Umbilical cord (tissue), 2 donors: ENCODE data around the gene CAMK2B. TPM values are rescaled to one million over a fixed set of nuclear protein-coding genes. Genes with fewer than 3 reads are reported as not detected.
A peak's percentile ranks its signal among the peaks of the same experiment; 100 is the strongest.

Experiments
- DNase-seq: peaks from one replicate; pipeline ENCODE4 v3.0.0-alpha.2; 2015; ENCODE audit warnings: low spot score
- total RNA-seq: library from RNA; depleted of rRNA; stranded (reverse); fragments of >200 nt; gene quantifications from one replicate; pipeline ENCODE4 v1.2.3, GENCODE V29; 2014; ENCODE audit warnings: low replicate concordance; ENCODE audit not compliant: insufficient read depth

The CAMK2B gene
- total RNA-seq, 1 donor from 2014 or later: not detected

DNA sequence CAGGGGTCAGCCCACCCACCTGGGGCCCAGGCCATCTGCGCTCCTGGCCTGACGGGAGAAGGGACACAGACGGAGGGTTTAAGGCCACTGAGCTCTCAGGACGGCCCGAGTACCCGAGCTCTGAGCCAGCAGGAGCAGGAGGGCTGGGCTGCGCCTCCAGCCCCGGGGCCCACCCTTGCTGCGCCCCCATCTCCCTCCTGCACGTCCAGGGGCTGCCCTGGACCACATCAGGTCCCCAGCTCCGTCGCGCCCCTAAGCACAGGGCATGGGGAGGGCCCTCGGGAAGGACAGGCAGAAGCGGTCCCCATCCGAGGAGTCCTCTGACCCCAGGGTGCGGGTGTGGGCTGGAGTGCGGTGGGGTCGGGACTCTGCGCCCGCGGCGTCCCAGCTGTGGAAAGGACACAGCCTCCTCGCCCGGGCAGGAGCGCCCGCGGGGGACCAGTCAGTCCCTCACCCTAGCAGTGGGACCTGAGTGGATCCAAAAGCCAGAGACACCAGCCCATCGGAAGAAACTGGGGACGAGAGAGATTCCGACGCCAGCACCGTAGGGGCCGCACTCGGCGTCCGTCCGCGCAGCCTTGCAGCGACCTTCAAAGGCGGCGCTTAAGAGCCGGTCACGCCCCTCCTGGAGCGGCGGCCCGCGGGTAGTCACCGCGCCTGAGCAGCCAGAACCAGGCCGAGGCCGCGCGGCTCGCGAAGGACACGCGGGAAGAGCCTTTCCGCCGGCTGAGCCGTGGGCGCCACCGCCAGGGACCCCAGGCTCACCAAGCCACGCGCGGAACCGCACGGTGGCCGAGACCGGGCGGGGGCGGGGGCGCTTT, 15.9 kb downstream of the CAMK2B start:
- DNase-seq: peak; percentile 56

DNA sequence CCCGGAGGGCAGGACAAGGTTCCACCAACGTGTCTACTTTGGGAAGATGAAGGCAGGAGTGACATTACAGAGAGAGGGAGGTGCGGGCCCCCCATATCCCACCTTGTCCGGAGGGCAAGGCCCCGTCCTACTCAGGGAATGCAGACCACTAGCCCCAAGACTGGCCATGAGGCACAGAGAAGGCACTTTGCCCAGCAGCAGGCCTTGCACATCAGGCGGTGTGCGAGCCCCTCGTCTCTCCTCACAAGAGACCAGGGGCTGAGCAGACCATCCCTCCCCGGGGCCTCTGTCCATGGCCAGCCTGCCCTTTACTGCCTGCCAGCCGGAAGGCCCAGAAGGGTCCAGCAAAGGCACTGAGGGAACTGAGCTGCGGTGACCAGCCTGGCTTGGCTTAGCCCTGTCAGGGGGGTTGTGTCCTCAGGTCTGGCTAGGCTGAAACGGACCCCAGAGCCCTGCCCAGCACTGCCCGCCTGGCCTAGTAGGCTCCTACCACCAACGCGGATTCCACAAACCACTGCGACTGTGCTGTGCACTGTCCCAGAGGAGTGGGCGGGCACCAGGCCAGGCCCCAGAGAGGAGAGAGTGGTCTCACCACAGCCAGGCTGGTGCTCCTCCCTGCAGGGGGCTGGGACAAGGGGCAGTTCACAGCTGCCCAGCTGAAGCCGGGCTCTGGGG, 16.7 kb downstream of the CAMK2B start:
- DNase-seq: no peak

DNA sequence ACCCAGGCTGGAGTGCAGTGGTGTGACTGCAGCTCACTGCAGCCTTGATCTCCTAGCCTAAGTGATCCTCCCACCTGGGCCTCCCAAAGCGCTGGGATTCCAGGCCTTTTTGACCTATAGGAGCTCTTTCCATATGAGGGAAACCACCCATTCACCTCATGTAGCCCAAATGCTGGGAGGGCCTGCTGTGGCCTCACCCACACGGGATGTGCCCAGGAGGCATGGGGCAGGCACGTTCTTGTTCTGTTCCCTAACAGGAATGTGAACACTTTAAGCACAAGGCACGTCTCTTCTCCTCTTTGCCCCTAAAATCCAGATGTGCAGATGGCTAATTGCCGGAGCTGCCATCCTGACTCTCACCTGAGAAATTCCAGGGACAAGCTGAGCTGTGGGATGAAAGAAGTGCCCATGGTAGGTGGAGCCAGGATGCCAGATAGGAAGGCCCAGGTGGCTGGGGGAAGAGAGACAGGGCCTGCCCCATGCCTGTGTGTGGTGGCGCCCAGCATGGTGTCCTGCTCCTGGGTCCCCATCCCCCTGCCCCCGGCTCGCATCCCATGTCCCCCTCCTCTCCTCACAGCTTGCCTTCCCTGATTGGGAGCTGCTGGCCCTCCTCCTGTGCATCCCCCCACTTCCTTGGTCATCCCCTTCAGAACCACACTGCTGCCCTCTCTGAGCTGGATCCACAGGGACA, 17.3 kb downstream of the CAMK2B start:
- peak; percentile 56 for DNase-seq

DNA sequence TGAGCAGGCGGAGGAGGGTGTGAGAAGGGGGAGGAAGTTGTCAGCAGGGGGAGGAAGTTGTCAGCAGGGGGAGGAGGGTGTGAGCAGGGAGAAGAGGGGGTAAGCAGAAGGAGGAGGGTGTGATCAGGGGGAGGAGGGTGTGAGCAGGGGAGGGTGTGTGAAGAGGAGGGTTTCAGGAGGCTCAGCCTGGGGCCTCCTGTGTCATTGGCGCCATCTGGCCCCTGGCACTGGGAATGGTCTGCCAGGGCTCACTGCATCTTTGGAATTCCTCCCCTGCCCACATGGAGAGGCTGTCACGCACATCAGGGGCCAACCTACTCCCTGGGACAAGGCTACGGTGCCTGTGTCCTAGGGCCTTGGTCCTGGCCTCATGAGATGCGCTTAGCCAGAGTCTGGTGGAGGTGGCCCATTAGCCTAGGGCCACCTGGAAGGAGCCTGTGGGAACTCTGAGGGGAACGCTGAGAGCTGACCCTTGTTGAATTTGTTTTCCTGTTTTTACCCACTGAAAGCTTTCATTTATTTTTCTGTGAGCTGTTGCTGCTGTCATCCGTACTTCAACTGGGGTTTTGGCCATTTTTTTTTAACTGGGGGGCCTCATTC, 18.0 kb downstream of the CAMK2B start:
- DNase-seq: no peak

DNA sequence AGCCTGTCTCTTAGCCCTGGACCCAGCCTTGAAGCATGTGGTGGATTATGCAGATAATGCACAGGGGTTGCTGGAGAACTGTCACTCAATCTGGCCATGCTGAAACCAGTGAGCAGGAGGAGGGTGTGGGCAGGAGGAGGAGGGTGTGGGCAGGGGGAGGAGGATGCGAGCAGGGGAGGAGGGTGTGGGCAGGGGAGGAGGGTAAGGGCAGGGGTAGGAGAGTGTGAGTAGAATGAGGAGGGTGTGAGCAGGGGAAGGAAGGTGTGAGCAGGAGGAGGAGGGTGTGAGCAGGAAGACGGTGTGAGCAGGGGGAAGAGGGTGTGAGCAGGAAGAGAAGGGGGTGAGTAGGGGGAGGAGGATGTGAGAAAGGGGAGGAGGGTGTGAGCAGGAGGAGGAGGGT, 18.8 kb downstream of the CAMK2B start:
- no peak for DNase-seq

DNA sequence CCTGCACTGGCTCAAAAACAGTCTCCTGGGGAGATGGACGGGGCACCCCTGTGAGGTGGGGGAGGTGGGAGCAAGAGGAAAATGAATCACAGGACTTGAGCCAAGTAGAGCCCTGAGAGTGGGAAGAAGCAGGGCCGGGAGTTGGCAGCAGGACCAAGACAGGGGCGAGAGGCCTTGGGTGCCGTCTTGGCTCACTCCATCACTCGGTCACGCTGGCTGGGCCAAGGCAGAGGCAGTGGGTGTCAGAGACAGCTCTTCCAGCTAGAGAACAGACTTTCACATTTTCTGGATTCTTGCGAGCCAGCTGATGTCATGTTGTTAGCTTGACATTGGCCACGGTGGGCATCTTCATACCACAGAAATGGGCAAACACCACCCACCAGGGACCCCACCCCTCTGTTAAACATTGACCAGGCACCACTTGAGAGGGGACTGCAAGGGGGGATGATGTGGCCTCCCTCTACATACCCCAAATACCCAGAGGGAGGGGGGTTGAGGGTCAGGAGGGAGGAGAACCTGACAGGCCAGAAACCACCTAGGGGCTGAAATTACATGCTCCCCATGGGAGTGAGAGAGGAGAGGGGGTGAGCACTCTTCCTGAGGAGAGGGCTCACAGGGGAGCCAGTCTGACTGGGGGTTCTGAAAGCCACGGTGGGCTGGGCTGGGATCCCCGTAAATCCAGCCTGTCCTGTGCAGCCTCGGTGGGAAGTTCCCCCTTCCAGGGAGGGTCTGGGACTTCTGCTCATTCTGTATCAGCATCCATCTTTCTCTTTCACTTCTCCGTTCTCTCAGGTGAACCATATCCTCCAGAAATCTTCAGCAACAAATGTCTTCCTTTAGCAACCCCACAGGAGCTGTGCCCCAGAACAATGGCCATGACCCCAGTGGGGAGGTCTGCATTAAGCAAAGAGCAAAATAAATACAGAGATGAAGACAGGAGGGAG, 19.6 kb downstream of the CAMK2B start:
- DNase-seq: no peak

DNA sequence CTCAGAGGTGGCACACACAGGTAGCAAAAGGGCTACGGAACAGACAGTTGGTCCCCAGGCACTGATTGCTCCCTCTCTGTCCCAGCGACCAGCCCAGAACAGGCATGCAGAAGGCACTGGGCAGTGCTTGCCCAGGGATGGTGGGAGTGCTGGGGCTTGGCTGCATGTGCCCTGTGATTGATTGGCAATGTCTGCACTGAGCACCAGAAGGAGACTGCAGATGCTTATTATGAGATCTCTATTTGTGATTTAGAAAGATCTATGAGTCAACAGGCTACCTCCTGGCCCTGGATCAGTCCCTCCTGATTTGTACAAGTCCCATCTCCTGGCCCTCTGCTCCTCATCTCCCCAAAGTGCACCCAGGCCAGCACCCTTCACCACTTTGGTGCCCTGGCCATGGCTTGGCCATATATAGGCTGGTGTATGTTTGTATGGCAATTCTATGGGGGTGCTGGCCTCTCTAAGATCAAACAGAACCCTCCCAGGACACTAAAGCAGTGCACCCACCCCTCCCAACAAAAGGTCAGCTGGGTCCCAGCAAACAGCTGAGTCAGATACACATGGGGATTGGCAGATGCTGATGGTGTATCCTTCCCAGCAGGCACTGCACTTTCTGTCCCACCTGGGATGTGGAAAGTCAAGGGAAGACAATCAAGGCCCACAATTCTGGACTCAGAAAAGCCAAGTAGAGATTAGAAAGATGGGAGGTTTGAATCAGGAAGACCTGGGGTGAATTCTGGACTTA, 30.9 kb downstream of the CAMK2B start:
- no peak for DNase-seq

DNA sequence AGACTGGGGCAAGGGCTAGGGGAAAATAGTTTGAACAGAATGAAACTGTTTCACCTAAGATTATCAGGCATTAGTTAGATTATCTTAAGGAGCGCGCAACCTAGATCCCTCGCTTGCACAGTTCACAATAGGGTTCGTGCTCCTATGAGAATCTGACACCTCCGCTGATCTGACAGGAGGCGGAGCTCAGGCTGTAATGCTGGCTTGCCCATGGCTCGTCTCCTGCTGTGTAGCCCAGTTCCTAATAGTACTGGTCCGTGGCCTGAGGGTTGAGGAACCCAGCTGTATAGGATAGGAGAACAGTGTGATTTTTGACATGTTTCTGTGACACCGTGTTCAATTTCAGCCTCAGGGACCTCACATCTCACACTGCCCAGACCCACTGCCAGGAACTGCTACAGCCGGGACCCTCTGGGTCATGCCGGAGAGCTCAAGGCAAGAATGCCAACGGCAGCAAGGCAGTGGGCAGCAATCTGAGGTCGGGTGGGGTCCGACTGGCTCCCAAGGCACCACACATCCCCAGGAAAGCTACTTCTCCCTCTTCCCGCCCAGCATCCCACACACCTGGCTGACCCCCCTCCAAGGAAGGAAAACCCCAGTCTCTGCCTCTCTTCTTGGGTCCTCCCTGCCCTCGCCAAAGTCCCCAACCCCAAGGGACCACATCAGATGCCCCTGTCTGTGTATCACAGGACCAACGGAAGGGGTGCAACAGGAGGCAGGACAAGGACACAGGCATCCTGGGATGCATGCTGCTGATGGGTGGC, 31.7 kb downstream of the CAMK2B start:
- DNase-seq: no peak

DNA sequence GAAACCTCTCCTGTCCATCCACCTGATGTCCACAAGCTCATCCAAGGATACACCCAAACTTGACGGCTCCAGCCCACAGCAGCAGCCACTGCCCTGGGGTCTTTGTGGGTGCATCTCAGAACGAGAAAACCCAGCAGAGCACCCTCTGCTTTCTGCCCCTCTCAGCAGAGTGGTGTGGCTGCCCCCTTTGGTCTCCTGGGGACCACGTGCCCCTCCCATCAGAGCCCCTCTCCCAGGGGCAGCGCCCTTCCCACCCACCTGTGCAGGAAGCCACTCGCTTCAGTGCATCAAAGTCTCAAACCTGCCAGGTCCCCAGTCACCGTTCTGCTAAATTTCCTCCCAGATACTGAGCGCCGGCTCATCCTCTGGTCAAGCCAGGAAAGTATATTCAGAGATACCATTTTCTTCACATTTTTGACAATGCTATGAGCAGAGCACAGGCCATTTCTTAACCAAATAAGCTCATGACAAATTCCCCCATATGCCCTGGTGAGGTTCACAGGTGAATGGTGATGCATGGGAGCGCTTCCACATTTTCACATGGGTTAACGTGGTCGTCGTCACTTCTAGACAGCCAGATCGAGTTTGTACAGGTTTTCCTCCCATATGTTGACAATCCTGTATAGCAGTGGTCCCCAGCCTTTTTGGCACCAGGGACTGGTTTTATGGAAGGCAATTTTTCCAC, 32.4 kb downstream of the CAMK2B start:
- DNase-seq: no peak

DNA sequence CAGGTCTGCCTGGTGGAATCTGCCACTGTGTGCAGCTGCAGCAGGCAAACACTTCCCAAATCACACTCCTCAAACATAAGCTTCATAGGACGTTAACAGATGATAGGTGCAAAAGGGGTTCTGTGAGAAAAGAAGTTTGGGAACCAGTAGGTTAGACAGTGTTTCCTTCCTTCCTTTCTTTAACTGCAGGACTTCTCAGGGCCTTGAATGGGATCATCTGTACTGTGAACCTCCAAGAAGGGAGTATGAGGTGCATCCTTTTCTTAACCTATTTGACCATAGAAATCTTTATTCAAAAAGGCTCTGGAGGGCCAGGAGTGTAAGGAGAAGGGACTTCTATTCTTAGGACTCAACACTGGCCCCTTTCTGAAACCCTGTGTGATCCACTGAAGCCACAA, 33.0 kb downstream of the CAMK2B start:
- DNase-seq: no peak

DNA sequence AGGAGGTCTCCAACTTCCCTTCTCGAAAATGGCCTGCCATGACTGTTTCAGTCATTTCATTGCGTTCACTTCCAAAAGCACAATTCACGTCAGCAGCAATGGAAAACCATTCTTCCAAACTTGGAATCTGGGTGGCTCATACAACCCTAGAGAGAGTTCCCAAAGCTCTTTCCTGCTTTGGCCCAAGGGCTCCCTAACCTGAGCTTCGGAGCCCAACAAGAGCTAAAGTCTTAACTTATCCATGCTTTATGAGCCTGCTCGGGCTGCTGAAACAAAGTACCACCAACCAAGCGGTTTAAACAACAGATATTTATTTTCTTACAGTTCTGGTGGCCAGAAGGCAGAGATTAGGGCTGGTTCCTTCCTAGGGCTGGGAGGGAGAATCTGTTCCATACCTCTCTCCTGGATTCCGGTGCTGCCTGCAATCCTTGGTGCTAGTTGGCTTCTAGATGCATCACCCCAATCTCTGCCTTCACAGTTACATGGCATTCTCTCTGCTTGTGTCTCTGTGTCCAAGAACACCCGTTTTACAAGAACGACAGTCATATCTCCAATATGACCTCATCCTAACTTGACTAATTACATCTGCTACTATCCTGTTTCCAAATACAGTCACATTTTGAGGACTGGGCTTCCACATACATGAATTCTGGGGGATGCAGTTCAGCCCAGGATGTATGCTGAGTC, 33.5 kb downstream of the CAMK2B start:
- no peak for DNase-seq

DNA sequence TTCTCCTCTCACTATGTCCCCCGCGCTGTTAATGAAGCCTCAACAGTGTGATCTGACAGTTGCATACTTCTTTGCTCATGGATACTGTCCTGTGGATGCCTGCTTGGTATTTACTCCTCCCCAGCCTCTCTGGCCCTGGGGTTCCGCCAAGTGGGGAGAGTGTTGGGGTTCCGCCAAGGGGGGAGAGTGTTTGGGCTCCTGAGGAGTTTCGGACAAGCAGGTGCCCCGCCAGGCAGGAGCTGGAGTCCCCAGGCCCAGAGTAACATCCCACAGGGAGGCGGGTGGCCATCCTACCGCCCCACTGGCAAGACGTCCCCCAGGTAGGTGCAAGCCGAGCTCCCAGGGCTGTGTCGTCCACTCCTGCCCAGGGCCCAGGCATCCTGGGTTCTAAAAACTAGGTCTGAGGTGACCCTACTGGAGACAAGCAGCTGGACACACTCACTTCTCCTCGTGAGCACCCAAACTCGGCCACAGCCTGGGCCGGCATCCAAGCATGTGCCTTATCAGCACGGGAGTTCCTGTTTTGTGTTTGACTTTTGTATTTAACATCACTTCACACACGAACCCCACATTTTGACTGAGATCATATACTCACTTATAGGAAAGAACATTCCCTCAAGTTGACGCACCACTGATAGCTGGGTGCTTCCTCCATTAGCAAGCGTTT, 34.2 kb downstream of the CAMK2B start:
- DNase-seq: peak; percentile 55

DNA sequence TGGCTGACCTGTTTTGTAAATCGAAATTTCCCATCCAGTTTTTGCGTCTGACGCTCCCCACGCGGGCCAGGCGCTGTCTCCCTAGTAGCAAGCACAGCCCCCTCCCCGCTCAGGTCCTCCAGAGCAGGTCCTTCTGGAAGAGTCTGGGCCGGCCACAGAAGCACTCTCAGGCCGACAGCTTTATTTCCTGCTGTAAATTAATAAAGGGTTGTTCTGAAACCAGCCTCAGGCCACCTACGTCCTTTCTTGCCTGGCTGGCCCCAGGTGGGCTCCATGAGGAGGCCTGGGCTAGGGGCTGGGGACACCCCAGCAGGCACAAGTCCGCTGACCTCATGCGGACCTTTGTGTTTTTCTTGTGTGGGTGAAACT, 35.2 kb downstream of the CAMK2B start:
- DNase-seq: no peak

DNA sequence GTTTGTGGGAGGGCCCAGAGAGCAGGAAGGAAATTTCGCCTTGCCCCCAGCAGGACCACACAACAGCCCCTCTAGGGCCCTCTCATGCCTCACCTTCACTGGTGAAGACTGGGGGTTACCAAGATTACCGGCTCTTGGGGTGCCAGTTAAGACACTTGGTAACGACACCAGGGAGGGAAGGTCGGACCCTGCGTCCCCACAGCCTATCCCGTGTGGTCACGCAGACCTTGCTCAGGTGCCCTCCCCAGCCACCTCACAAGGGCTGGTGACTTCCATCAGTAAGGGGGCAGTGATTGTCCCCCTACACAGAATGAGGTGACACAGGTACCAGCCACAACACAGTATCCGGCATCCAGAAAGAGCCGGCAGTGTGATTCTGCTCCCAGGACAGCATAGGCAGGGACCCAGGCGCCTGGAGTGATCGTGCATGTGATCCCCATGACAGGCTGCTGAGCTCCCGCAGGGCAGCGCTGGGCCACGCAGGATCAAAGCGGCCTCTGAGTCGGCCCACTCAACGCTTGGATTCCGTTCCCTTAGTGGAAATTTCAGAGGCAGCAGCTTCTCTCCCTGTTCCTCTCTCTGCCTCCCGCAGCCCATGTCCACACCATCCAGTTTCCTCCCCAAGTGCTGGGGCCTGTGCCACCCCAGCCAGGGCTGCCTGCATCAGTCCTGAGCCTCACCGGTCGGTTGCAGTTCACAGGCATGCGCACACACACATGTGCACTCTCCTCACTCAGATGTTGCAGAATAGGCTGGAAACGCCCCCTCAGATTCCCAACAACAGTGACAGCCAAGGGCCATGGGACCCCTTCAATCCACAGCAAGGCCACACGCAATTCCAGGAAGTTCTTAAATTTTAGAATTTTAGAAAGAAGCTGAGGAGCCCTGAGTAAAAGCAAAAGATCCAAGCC, 35.8 kb downstream of the CAMK2B start:
- no peak for DNase-seq

DNA sequence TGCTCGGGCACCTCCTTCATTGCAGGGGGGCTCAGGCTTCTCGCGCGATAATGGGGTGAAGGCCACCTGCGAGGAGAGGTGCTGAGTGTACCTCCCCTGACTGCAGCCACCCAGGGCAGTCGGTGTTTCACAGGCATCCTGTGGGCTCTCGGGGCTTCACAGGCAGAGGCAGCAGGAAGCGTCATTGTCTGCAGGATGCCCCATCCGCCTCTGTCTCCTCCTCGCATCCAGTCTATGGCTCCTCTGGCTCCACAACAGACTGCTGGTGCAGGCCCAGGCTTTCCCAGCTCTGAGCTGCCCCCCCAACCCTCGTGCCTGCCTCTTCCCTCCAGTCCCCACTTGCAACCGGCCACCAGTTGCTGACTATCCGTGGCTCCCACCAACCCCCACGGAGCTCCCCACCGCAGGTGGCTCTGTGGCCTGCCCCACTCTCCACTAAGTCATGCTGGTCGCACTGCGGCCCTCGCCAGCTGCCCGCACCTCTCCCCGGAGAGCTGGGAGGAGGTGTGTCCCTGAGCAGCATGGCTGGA, 36.5 kb downstream of the CAMK2B start:
- DNase-seq: no peak

DNA sequence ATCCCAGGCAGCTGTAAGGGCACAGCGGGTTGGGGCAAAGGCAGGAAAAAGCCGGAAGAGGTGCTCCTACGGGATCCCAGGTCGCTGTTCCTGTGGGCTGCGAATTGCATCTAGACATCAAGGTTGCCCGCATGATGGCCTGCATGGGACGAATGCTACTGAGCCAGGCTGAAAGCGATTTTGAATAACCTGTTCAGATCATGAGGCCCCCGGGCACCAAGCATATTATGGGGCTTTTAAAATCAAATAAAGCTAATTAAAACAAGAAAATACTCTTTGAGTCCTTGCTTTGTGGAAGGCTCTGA, 37.1 kb downstream of the CAMK2B start:
- DNase-seq: no peak
